ENCODE measurements around the gene ZNF83.

DNA sequence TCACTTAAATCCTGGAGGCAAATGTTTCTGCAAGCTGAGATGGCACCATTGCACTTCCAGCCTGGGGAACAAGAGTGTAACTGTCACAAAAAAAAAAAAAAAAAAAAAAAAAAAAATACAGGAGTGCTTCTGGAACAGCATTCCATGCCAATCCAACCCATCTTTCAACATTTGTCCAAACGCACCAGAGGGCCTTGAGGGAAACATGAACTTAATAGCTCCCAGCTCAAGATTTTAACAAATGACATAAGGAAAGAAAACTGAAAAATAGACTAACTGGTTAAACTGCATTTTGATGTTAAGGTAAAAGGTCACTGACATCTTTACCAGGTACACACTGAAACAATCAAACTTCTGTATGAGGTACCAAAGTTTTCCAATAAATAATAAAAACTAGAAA lies 47.7 kb upstream of the ZNF83 start:
- TF ChIP-seq, protein P1, sequence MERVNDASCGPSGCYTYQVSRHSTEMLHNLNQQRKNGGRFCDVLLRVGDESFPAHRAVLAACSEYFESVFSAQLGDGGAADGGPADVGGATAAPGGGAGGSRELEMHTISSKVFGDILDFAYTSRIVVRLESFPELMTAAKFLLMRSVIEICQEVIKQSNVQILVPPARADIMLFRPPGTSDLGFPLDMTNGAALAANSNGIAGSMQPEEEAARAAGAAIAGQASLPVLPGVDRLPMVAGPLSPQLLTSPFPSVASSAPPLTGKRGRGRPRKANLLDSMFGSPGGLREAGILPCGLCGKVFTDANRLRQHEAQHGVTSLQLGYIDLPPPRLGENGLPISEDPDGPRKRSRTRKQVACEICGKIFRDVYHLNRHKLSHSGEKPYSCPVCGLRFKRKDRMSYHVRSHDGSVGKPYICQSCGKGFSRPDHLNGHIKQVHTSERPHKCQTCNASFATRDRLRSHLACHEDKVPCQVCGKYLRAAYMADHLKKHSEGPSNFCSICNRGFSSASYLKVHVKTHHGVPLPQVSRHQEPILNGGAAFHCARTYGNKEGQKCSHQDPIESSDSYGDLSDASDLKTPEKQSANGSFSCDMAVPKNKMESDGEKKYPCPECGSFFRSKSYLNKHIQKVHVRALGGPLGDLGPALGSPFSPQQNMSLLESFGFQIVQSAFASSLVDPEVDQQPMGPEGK (CRISPR knock-in tag; IDR thresholded peaks at IDR 0.05; ENCODE audit: borderline replicate concordance) = no peak
- no peak for TF ChIP-seq SNAI2 (CRISPR knock-in tag; IDR thresholded peaks at IDR 0.05)
- TF ChIP-seq, protein P2, sequence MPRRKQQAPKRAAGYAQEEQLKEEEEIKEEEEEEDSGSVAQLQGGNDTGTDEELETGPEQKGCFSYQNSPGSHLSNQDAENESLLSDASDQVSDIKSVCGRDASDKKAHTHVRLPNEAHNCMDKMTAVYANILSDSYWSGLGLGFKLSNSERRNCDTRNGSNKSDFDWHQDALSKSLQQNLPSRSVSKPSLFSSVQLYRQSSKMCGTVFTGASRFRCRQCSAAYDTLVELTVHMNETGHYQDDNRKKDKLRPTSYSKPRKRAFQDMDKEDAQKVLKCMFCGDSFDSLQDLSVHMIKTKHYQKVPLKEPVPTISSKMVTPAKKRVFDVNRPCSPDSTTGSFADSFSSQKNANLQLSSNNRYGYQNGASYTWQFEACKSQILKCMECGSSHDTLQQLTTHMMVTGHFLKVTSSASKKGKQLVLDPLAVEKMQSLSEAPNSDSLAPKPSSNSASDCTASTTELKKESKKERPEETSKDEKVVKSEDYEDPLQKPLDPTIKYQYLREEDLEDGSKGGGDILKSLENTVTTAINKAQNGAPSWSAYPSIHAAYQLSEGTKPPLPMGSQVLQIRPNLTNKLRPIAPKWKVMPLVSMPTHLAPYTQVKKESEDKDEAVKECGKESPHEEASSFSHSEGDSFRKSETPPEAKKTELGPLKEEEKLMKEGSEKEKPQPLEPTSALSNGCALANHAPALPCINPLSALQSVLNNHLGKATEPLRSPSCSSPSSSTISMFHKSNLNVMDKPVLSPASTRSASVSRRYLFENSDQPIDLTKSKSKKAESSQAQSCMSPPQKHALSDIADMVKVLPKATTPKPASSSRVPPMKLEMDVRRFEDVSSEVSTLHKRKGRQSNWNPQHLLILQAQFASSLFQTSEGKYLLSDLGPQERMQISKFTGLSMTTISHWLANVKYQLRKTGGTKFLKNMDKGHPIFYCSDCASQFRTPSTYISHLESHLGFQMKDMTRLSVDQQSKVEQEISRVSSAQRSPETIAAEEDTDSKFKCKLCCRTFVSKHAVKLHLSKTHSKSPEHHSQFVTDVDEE (CRISPR knock-in tag; IDR thresholded peaks at IDR 0.05) = no peak
- TF ChIP-seq, protein P3, sequence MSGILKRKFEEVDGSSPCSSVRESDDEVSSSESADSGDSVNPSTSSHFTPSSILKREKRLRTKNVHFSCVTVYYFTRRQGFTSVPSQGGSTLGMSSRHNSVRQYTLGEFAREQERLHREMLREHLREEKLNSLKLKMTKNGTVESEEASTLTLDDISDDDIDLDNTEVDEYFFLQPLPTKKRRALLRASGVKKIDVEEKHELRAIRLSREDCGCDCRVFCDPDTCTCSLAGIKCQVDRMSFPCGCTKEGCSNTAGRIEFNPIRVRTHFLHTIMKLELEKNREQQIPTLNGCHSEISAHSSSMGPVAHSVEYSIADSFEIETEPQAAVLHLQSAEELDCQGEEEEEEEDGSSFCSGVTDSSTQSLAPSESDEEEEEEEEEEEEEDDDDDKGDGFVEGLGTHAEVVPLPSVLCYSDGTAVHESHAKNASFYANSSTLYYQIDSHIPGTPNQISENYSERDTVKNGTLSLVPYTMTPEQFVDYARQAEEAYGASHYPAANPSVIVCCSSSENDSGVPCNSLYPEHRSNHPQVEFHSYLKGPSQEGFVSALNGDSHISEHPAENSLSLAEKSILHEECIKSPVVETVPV (CRISPR knock-in tag; IDR thresholded peaks at IDR 0.05) = no peak
- TF ChIP-seq CSDC2 (CRISPR knock-in tag; IDR thresholded peaks at IDR 0.05) = no peak
- no peak for TF ChIP-seq TCF4 (CRISPR knock-in tag; IDR thresholded peaks at IDR 0.05; ENCODE audit: borderline replicate concordance)
- no peak for TF ChIP-seq ARNTL (CRISPR knock-in tag; IDR thresholded peaks at IDR 0.05; ENCODE audit: borderline replicate concordance, low read depth)
- TF ChIP-seq, protein P4, sequence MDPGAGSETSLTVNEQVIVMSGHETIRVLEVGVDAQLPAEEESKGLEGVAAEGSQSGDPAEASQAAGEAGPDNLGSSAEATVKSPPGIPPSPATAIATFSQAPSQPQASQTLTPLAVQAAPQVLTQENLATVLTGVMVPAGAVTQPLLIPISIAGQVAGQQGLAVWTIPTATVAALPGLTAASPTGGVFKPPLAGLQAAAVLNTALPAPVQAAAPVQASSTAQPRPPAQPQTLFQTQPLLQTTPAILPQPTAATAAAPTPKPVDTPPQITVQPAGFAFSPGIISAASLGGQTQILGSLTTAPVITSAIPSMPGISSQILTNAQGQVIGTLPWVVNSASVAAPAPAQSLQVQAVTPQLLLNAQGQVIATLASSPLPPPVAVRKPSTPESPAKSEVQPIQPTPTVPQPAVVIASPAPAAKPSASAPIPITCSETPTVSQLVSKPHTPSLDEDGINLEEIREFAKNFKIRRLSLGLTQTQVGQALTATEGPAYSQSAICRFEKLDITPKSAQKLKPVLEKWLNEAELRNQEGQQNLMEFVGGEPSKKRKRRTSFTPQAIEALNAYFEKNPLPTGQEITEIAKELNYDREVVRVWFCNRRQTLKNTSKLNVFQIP (CRISPR knock-in tag; IDR thresholded peaks at IDR 0.05; ENCODE audit: borderline replicate concordance, low read depth) = no peak
- no peak for TF ChIP-seq ZFP30 (CRISPR knock-in tag; IDR thresholded peaks at IDR 0.05)
- no peak for TF ChIP-seq ZC3H10 (CRISPR knock-in tag; IDR thresholded peaks at IDR 0.05)
- TF ChIP-seq, protein P5, sequence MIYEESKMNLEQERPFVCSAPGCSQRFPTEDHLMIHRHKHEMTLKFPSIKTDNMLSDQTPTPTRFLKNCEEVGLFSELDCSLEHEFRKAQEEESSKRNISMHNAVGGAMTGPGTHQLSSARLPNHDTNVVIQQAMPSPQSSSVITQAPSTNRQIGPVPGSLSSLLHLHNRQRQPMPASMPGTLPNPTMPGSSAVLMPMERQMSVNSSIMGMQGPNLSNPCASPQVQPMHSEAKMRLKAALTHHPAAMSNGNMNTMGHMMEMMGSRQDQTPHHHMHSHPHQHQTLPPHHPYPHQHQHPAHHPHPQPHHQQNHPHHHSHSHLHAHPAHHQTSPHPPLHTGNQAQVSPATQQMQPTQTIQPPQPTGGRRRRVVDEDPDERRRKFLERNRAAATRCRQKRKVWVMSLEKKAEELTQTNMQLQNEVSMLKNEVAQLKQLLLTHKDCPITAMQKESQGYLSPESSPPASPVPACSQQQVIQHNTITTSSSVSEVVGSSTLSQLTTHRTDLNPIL (CRISPR knock-in tag; IDR thresholded peaks at IDR 0.05; ENCODE audit: low read depth) = no peak
- no peak for TF ChIP-seq ESRRG (CRISPR knock-in tag; IDR thresholded peaks at IDR 0.05)
- no peak for TF ChIP-seq ZNF70 (CRISPR knock-in tag; IDR thresholded peaks at IDR 0.05)
